AG09309 (cell line): ENCODE measurements around the gene PTGDS.

Experiments
- DNase-seq: peaks from one replicate; pipeline ENCODE4 v3.0.0-alpha.2; 2010; ENCODE audit warnings: low read depth
- H3K4me3 ChIP-seq: 2 replicates; pipeline ENCODE4 v1.5.1; 2011; ENCODE audit warnings: mild to moderate bottlenecking, low read depth, low read length, moderate library complexity; ENCODE audit not compliant: control insufficient read depth
- TF ChIP-seq, protein P1 (sequence below): IDR thresholded peaks from 2 replicates; pipeline ENCODE4 v1.5.1; 2011; ENCODE audit warnings: mild to moderate bottlenecking, low read depth, low read length, inconsistent platforms; ENCODE audit not compliant: insufficient read depth, control insufficient read depth; ENCODE audit errors: missing control alignments

Gene PTGDS

DNA sequence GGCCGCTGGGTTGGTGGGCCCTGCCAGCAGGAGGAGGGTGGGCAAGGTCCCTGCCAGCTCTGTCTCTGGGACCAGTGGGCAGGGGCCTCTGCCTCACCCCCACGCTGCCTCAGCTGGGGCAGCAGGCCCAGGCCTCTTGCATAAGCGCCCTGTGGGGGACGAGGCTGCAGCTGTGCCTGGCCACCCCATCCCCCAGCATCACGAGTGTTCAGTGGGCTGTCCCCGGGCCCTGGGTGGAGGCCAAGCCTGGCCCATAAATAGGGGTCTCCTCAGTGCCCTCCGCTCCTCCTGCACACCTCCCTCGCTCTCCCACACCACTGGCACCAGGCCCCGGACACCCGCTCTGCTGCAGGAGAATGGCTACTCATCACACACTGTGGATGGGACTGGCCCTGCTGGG is at the start of gene PTGDS:
Gene PTGDS (plus strand): TSS at position 282 of the 400 bp plus-strand sequence. CDS start 75 bp downstream, at position 357.
- no peak for DNase-seq
- TF ChIP-seq, protein P1, sequence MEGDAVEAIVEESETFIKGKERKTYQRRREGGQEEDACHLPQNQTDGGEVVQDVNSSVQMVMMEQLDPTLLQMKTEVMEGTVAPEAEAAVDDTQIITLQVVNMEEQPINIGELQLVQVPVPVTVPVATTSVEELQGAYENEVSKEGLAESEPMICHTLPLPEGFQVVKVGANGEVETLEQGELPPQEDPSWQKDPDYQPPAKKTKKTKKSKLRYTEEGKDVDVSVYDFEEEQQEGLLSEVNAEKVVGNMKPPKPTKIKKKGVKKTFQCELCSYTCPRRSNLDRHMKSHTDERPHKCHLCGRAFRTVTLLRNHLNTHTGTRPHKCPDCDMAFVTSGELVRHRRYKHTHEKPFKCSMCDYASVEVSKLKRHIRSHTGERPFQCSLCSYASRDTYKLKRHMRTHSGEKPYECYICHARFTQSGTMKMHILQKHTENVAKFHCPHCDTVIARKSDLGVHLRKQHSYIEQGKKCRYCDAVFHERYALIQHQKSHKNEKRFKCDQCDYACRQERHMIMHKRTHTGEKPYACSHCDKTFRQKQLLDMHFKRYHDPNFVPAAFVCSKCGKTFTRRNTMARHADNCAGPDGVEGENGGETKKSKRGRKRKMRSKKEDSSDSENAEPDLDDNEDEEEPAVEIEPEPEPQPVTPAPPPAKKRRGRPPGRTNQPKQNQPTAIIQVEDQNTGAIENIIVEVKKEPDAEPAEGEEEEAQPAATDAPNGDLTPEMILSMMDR, result no peak
- peak within 1 kb of the TSS; percentile 42 for H3K4me3 ChIP-seq

GRCh38 chr9:136928591-136928990 is 48.7 kb upstream of the PTGDS start:
- DNase-seq, result no peak
- TF ChIP-seq, protein P1, result no peak
- H3K4me3 ChIP-seq, result no peak overlapping the region

DNA sequence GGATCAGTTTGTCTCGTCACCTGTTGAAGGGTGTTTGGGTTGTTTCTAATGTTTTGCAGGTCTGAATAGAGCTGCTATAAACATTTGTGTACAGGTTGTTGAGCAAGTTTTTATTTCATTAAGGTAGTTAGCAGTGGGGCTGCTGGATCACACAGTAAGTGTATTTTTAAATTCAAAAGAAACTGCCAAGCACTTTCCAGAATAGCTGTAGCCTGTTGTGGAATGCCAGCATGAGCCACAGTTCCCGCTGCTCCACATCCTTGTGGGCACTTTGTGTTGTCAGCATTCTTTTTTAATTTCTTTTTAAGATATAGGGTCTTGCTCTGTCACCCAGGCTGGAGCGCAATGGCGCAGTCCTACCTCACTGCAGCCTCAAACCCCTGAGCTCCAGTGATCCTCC is 47.3 kb upstream of the PTGDS start:
- TF ChIP-seq, protein P1, result no peak
- DNase-seq, result no peak
- no peak overlapping the region for H3K4me3 ChIP-seq

DNA sequence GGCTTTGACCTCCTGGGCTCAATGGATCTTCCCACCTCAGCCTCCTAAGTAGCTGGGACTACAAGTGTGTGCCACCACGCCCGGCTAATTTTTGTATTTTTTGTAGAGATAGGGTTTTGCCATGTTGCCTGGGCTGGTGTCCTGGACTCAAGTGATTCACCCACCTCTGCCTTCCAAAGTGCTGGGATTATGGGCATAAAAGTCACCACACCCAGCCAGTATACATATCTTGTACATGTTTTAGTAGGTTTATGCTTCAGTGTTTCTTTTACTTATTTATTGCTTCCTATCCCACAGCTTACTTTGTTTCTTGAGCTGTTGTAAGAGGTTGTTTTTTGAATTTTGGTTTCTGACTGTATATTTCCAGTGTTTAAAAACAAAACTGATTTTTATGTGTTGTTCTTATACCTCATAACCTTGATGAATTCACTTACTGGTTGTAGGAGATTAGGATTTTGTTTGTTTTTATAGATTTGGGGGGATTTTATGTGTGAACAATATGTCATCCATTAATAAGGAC is 45.6 kb upstream of the PTGDS start:
- DNase-seq, result no peak
- TF ChIP-seq, protein P1, result no peak
- H3K4me3 ChIP-seq, result no peak overlapping the region

DNA sequence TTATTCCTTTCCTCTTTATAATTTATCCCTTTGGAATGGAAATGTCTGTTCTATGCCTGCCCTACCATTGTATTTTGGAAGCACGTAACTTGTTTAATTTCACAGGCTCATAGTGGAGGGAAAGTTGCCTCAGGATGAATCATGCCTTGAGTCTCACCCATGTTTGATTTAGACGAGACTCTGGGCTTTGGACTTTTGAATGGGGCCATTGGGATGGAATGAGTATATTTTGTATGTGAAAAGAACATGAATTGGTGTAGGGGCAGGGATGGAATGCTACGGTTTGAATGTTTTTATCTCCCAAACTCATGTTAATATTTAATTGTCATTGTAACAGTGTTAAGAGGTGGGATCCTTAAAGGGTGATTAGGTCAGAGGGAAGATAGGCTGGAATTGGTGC is 43.0 kb upstream of the PTGDS start:
- DNase-seq, result no peak
- TF ChIP-seq, protein P1, result no peak
- no peak overlapping the region for H3K4me3 ChIP-seq

GRCh38 chr9:136935651-136936050 is 41.7 kb upstream of the PTGDS start:
- TF ChIP-seq, protein P1, result no peak
- H3K4me3 ChIP-seq, result no peak overlapping the region
- DNase-seq, result no peak
